Keratinocyte (primary cell): ENCODE measurements around the gene TNFRSF19. TPM values are rescaled to one million over a fixed set of nuclear protein-coding genes. Genes with fewer than 3 reads are reported as not detected.

Source experiments
- DNase-seq: peaks from one replicate; pipeline ENCODE4 v3.0.0-alpha.2; 2011; ENCODE audit warnings: low read depth, missing footprints, low spot score
- FAIRE-seq: peaks from 2 replicates; lab custom pipeline; 2011; peaks lifted over from hg19 to GRCh38; lab: Jason Lieb, UNC
- H2AFZ ChIP-seq: 2 replicates; pipeline ENCODE4 v1.6.0; 2012; ENCODE audit warnings: low read length, control low read depth, inconsistent platforms; ENCODE audit not compliant: control insufficient read depth
- H3K27ac ChIP-seq: 2 replicates; pipeline ENCODE4 v1.5.1; 2011; ENCODE audit warnings: low read length; ENCODE audit not compliant: control insufficient read depth, insufficient read depth
- H3K27me3 ChIP-seq: 3 replicates; pipeline ENCODE4 v1.6.0; 2011; ENCODE audit warnings: low read length; ENCODE audit not compliant: control insufficient read depth, insufficient read depth; ENCODE audit errors: extremely low read depth
- H3K36me3 ChIP-seq, 2 experiments: 2 replicates in 1 of 2; 3 replicates in 1 of 2; pipeline ENCODE4 v1.5.1; 2011; ENCODE audit warnings: low read length in 2 of 2, mild to moderate bottlenecking in 1 of 2; ENCODE audit not compliant: control insufficient read depth in 2 of 2, insufficient read depth in 2 of 2; ENCODE audit errors: extremely low read depth in 1 of 2
- H3K4me1 ChIP-seq: 3 replicates; pipeline ENCODE4 v1.5.1; 2011; ENCODE audit warnings: low read length; ENCODE audit not compliant: control insufficient read depth, insufficient read depth; ENCODE audit errors: extremely low read depth
- H3K4me2 ChIP-seq: 3 replicates; pipeline ENCODE4 v1.6.0; 2011; ENCODE audit warnings: low read depth, low read length; ENCODE audit not compliant: control insufficient read depth, insufficient read depth; ENCODE audit errors: extremely low read depth
- H3K4me3 ChIP-seq, 3 experiments: fragments of 200-600 bp in 1 of 3; sonication (generic) in 1 of 3; 2 replicates in 2 of 3; 3 replicates in 1 of 3; pipeline ENCODE4 v1.5.1; 2011 to 2016; ENCODE audit warnings: low read length in 3 of 3, mild to moderate bottlenecking in 3 of 3, control low read depth in 2 of 3, inconsistent platforms in 1 of 3, low read depth in 1 of 3, mixed read lengths in 1 of 3, mixed run types in 1 of 3, moderate library complexity in 1 of 3; ENCODE audit not compliant: control insufficient read depth in 2 of 3, insufficient read depth in 2 of 3; ENCODE audit errors: extremely low read depth in 1 of 3
- H3K79me2 ChIP-seq: 2 replicates; pipeline ENCODE4 v1.6.0; 2012; ENCODE audit warnings: low read length; ENCODE audit not compliant: control insufficient read depth, insufficient read depth
- H3K9ac ChIP-seq: 3 replicates; pipeline ENCODE4 v1.6.0; 2011; ENCODE audit warnings: low read length; ENCODE audit not compliant: control insufficient read depth, insufficient read depth; ENCODE audit errors: extremely low read depth
- H3K9me1 ChIP-seq: 3 replicates; pipeline ENCODE4 v1.6.0; 2011; ENCODE audit warnings: low read length; ENCODE audit not compliant: control insufficient read depth, insufficient read depth; ENCODE audit errors: extremely low read depth
- H3K9me3 ChIP-seq: 2 replicates; pipeline ENCODE4 v1.5.1; 2012; ENCODE audit warnings: low read depth, low read length; ENCODE audit not compliant: control insufficient read depth
- H4K20me1 ChIP-seq: 3 replicates; pipeline ENCODE4 v1.6.0; 2011; ENCODE audit warnings: low read length; ENCODE audit not compliant: control insufficient read depth, insufficient read depth; ENCODE audit errors: extremely low read depth
- EZH2 ChIP-seq: IDR thresholded peaks from one replicate; pipeline ENCODE4 v1.6.1; 2012; ENCODE audit warnings: inconsistent platforms, mild to moderate bottlenecking, low read length, moderate library complexity
- dilution Hi-C: fragments of 300-500 bp; cut with MboI; formaldehyde crosslinking; loops from one replicate; pipeline ENCODE4 v1.7.0; 2020; ENCODE audit warnings: low sequenced_read_pairs; ENCODE audit not compliant: extremely low pct_ligation_motif_present
- polyA plus RNA-seq, 5 experiments: library from polyadenylated mRNA; depleted of rRNA in 3 of 5; stranded (reverse) in 3 of 5; stranded (forward) in 1 of 5; unstranded in 1 of 5; fragments of >200 nt; gene quantifications; 1 replicate in 1 of 5; 2 replicates in 3 of 5; 3 replicates in 1 of 5; pipeline versions ENCODE4 v1.2.1 to v1.2.3, GENCODE V29; 2011 to 2012; ENCODE audit warnings: missing spikeins in 2 of 5, low read depth in 1 of 5, low replicate concordance in 1 of 5
- TF ChIP-seq, protein P1 (sequence below), 3 experiments: IDR thresholded peaks in 1 of 3; conservative IDR thresholded peaks in 1 of 3; optimal IDR thresholded peaks in 1 of 3; 2 replicates in 2 of 3; 3 replicates in 1 of 3; pipeline versions ENCODE3 to v1.5.1; 2011; ENCODE audit warnings: low read length in 3 of 3, mild to moderate bottlenecking in 3 of 3, moderate library complexity in 2 of 3, control low read depth in 1 of 3, inconsistent platforms in 1 of 3; ENCODE audit not compliant: insufficient read depth in 2 of 3; ENCODE audit errors: extremely low read depth in 1 of 3

The TNFRSF19 gene
- polyA plus RNA-seq, 1 donor (not counting 4 experiments of a cell fraction or from before 2014, with no cell fraction given) = 1.8 TPM

DNA sequence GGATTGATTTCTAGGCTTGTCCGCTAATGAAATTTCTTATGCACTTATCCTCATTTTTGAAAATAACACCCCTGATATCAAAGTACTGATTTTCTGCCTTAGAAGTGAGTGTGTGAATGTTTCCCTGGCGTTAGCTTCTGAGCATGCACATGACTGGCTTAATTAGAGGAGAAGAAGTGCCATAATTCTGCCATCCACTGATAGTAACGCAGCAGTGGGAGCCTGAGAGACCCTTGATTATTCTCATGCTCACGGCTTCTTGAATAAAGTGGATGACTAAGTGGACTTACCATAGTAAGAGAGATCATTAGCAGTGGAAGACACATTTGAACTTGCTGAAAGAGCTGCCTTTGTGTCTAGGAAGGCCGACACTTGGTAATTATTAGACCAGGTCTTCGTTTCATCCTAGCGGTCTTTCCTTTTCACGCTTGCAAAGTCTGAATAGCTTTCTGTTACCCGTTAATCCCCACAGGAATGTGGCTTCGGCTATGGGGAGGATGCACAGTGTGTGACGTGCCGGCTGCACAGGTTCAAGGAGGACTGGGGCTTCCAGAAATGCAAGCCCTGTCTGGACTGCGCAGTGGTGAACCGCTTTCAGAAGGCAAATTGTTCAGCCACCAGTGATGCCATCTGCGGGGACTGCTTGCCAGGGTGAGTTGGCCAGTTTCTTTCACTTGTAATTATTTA lies 45.3 kb downstream of the TNFRSF19 start:
- no peak overlapping the region for H3K27ac ChIP-seq
- TF ChIP-seq, protein P1, sequence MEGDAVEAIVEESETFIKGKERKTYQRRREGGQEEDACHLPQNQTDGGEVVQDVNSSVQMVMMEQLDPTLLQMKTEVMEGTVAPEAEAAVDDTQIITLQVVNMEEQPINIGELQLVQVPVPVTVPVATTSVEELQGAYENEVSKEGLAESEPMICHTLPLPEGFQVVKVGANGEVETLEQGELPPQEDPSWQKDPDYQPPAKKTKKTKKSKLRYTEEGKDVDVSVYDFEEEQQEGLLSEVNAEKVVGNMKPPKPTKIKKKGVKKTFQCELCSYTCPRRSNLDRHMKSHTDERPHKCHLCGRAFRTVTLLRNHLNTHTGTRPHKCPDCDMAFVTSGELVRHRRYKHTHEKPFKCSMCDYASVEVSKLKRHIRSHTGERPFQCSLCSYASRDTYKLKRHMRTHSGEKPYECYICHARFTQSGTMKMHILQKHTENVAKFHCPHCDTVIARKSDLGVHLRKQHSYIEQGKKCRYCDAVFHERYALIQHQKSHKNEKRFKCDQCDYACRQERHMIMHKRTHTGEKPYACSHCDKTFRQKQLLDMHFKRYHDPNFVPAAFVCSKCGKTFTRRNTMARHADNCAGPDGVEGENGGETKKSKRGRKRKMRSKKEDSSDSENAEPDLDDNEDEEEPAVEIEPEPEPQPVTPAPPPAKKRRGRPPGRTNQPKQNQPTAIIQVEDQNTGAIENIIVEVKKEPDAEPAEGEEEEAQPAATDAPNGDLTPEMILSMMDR (optimal IDR thresholded peaks at IDR 0.05 in 1 of 3, IDR thresholded peaks at IDR 0.05 in 1 of 3, conservative IDR thresholded peaks at IDR 0.05 in 1 of 3; ENCODE audit: extremely low read depth in 1 of 3, insufficient read depth in 2 of 3, low read length in 3 of 3) = no peak
- TF ChIP-seq EZH2 = no peak
- no peaks in the 10 kb centered on the region for H3K79me2 ChIP-seq
- H3K36me3 ChIP-seq = no peaks in the 10 kb centered on the region
- dilution Hi-C loops = no loop called here
- no peaks in the 10 kb centered on the region for H3K9me1 ChIP-seq
- H3K4me1 ChIP-seq = peaks cover 11% of the 10 kb centered on the region
- no peak overlapping the region for H2AFZ ChIP-seq
- no peak for FAIRE-seq
- no peaks in the 10 kb centered on the region for H4K20me1 ChIP-seq
- H3K27me3 ChIP-seq = no peaks in the 10 kb centered on the region
- no peak overlapping the region for H3K4me2 ChIP-seq
- no peak for DNase-seq
- no peak overlapping the region for H3K9ac ChIP-seq
- no peaks in the 10 kb centered on the region for H3K9me3 ChIP-seq
- H3K4me3 ChIP-seq = no peak overlapping the region

DNA sequence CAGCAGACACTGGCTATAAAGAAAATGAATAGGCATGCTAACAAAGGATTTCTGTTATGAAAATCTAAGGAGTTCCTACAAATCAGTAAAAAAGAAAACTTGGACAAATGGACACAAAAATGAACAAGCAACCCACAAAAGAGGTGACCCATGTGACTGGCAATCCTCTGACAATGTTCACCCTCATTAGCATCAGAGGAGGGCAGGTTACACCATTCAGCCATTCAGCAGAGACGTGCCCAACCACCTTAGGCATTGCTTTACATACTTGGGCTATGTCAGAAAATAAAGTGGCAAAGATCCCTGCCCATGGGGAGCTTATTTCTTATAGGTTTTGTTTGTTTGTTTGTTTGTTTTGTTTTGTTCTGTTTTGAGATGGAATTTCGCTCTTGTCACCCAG lies 46.0 kb downstream of the TNFRSF19 start:
- no peaks in the 10 kb centered on the region for H3K9me1 ChIP-seq
- H3K9ac ChIP-seq = no peak overlapping the region
- no peaks in the 10 kb centered on the region for H3K36me3 ChIP-seq
- H2AFZ ChIP-seq = no peak overlapping the region
- H3K4me1 ChIP-seq = peaks cover 16% of the 10 kb centered on the region
- H3K9me3 ChIP-seq = no peaks in the 10 kb centered on the region
- dilution Hi-C loops = no loop called here
- H3K4me3 ChIP-seq = no peak overlapping the region
- H4K20me1 ChIP-seq = no peaks in the 10 kb centered on the region
- FAIRE-seq (no peak), DNase-seq (no peak)
- TF ChIP-seq EZH2 = no peak
- TF ChIP-seq, protein P1 (optimal IDR thresholded peaks at IDR 0.05 in 1 of 3, IDR thresholded peaks at IDR 0.05 in 1 of 3, conservative IDR thresholded peaks at IDR 0.05 in 1 of 3; ENCODE audit: extremely low read depth in 1 of 3, insufficient read depth in 2 of 3, low read length in 3 of 3) = no peak
- no peak overlapping the region for H3K27ac ChIP-seq
- no peaks in the 10 kb centered on the region for H3K27me3 ChIP-seq
- no peak overlapping the region for H3K4me2 ChIP-seq
- H3K79me2 ChIP-seq = no peaks in the 10 kb centered on the region
